Fibroblast of villous mesenchyme (primary cell): ENCODE results near the gene RNF4. TPM values are rescaled to one million over a fixed set of nuclear protein-coding genes. Genes with fewer than 3 reads are reported as not detected.
A peak's percentile ranks its signal among the peaks of the same experiment; 100 is the strongest.

ENCODE experiments used
- DNase-seq: peaks from one replicate; pipeline ENCODE4 v3.0.0-alpha.2; 2010; ENCODE audit warnings: low read depth
- H3K4me3 ChIP-seq: 2 replicates; pipeline ENCODE4 v1.5.1; 2011; ENCODE audit warnings: low read depth, mild to moderate bottlenecking, low read length
- CTCF ChIP-seq: IDR thresholded peaks from 2 replicates; pipeline ENCODE4 v1.5.1; 2012; ENCODE audit warnings: low read depth, mild to moderate bottlenecking, low read length; ENCODE audit not compliant: insufficient read depth
- total RNA-seq: library from RNA; depleted of rRNA; stranded (reverse); fragments of >200 nt; gene quantifications from 2 replicates; pipeline ENCODE4 v1.2.3, GENCODE V29; 2012

The RNF4 gene
- total RNA-seq, 1 donor, result 63.9 TPM

GRCh38 chr4:2432004-2432403 lies 36.9 kb upstream of the RNF4 start:
- TF ChIP-seq CTCF, result no peak
- no peak overlapping the region for H3K4me3 ChIP-seq
- DNase-seq, result no peak

DNA sequence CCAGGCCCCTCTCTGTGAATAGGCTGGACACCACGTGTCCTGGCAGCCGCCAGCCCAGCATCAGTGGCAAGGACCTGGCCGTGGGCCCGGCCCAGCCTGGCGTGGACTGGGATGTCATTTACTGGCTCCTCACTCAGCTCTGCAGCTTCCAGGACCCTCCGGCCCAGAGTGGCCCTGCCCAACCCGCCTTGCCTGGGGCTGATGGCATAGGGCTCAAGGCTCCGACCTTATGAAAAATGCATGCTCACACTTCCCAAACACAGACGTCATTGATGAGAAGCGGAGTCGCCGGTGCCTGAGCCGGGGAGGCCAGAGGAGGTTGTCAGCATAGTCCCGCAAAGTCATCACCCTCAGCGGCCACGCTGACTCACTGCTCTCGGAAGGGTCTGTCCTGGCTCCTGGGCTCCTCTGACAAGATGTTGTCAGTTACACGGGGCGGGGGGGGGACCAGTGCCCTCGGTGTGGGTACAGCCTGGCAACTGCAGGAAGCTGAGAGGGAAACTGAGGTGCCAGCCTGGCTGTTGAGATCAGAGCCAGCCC lies 35.8 kb upstream of the RNF4 start:
- no peak overlapping the region for H3K4me3 ChIP-seq
- no peak for DNase-seq
- TF ChIP-seq CTCF, result no peak

DNA sequence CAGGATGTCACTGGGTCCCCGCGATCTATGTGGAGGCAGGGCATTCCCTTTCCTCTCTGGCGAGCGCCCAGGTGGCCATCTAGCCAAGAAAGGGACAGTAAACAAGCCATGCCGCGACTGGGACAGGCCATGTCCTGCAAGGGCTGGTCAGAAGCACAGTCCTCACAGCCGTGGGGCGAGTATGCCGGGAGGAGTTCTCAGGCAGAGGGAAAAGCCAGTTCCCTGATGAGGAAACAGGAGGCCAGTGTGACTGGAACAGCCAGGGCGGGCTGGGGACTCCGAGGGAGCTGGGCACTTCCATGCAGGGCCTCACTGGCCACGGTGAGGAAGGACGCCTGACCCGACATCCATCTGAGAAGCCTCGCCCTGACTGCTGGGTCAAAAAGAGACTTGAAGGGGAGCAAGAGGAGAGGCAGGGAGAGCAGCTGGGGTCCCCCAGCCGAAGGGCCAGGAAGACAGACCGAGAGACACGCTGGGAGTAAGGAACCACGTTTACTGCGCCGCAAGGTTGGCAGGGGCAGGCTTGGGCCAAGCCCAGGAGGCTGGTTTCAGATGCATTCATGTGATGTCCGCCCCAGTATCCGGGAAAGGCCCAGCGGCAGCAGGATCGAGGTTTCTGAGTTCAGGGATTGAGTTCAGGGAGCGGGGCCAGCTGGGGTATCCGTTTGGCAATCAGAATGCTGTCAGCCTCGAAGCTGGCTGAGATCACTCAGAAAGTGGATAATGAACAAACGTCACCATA lies 35.1 kb upstream of the RNF4 start:
- no peak for DNase-seq
- H3K4me3 ChIP-seq, result no peak overlapping the region
- no peak for TF ChIP-seq CTCF

GRCh38 chr4:2434420-2434819 lies 34.5 kb upstream of the RNF4 start:
- no peak for TF ChIP-seq CTCF
- no peak overlapping the region for H3K4me3 ChIP-seq
- DNase-seq, result no peak

GRCh38 chr4:2436301-2436700 lies 32.6 kb upstream of the RNF4 start:
- no peak for DNase-seq
- TF ChIP-seq CTCF, result peak; percentile 30
- H3K4me3 ChIP-seq, result no peak overlapping the region

DNA sequence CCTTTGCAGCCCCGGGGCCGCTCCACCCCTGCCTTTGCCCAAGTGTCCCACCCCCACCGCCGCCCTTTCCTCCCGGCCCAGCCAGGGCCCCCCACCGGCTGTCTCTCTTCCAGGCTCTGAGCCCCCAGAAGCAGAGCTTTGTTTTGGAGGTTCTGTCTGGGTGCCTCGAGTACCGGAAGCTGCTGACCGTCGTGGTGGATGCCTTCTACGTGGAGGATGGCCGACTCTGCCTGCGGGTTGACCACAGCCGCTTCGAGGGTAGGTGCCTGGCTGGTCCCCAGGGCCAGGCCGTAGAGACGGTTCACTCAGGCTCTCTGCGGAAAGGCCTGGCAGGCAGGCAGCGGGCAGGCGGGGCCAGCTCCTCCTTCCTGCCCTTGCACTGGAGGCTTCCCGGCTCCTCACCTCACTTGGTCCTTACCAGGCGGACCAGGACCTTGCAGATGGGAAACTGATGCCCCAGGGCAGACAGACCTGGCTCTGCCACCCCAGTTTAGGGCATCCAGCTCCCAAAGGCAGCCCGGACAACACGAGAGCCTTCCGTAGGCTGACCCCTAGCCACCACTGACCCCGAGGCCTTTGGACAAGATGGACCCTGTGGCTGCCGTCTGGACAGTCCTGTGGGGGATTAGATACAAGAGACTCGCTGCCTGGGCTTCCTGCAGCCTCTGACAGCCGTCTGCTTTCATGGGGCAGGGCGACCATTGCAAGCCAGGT lies 32.0 kb upstream of the RNF4 start:
- no peak for DNase-seq
- TF ChIP-seq CTCF, result no peak
- H3K4me3 ChIP-seq, result no peak overlapping the region
